ENCODE measurements around the gene SMYD3. TPM values are rescaled to one million over a fixed set of nuclear protein-coding genes. Genes with fewer than 3 reads are reported as not detected.

The SMYD3 gene
- total and polyA plus RNA-seq, 10 of the 15 experiments (the other 5 are each of a cell fraction or from before 2014, with no cell fraction given): 18.3 to 54.0 (median 24.8) TPM

DNA sequence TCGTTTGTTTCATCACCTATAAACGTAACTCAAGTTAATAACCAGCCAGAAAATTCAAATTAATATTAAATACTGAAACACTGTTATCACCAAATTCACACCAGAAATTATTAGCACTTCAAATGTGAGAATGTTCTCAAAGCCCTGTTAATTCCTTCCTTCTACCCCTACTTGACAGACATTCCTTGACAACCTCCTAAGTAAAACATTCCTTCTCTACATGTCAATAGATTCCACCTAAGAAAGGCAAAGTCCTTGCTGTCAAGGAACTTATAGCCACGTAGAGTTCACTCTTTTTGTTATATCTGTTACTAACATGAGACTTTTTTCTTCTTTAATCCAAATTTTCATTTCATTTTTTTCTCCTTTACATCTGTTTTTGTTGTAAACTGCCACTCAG, 441.5 kb downstream of the SMYD3 start:
- Histone ChIP-seq H3K4me1 (ENCODE audit: control insufficient read depth, insufficient read depth, low read length) (no peaks in the 10 kb centered on the region), H3K36me3 (ENCODE audit: control insufficient read depth in 2 of 2, insufficient read depth in 2 of 2, low read length in 1 of 2) (no peaks in the 10 kb centered on the region), H2AFZ (ENCODE audit: control insufficient read depth, low read depth, low read length) (no peak overlapping the region), H3K27me3 (replicated peaks in 1 of 2; ENCODE audit: control insufficient read depth in 2 of 2, insufficient read depth in 2 of 2, low read length in 1 of 2) (no peaks in the 10 kb centered on the region), H3K4me3 (no peak overlapping the region), H3K4me2 (ENCODE audit: control insufficient read depth, insufficient read depth) (no peak overlapping the region), H3K9me3 (replicated peaks; ENCODE audit: control insufficient read depth, insufficient read depth, low read length) (no peaks in the 10 kb centered on the region), H3K79me2 (ENCODE audit: control insufficient read depth, insufficient read depth, low read length) (no peaks in the 10 kb centered on the region), H4K20me1 (ENCODE audit: control insufficient read depth, insufficient read depth) (no peaks in the 10 kb centered on the region), H3K27ac (ENCODE audit: control insufficient read depth, insufficient read depth) (no peak overlapping the region), H3K9ac (ENCODE audit: control insufficient read depth, insufficient read depth, low read length) (no peak overlapping the region)
- no peak for DNase-seq (ENCODE audit: low read depth, low spot score)
- ChIA-PET RAD21 (ENCODE audit: unreplicated experiment) (no interaction called here), SMC1A (ENCODE audit: uncharacterized antibody, unreplicated experiment) (interaction anchor here (1.4 to 1.5 kb wide), 2 partner anchors 9 to 913 kb away, joined by 4 to 5 read pairs; no protein-coding TSS in a partner anchor), POLR2A (no interaction called here), CTCF (interaction anchor here (1.3 kb wide), 1 partner anchor 215 kb away, joined by 3 read pairs; no protein-coding TSS in a partner anchor)
- no peak for ATAC-seq
- no peak for FAIRE-seq
- TF ChIP-seq, protein P1, sequence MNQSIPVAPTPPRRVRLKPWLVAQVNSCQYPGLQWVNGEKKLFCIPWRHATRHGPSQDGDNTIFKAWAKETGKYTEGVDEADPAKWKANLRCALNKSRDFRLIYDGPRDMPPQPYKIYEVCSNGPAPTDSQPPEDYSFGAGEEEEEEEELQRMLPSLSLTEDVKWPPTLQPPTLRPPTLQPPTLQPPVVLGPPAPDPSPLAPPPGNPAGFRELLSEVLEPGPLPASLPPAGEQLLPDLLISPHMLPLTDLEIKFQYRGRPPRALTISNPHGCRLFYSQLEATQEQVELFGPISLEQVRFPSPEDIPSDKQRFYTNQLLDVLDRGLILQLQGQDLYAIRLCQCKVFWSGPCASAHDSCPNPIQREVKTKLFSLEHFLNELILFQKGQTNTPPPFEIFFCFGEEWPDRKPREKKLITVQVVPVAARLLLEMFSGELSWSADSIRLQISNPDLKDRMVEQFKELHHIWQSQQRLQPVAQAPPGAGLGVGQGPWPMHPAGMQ (IDR thresholded peaks at IDR 0.05; ENCODE audit: borderline replicate concordance): no peak
- TF ChIP-seq ZNF24 (IDR thresholded peaks at IDR 0.05): no peak
- TF ChIP-seq, protein P2, sequence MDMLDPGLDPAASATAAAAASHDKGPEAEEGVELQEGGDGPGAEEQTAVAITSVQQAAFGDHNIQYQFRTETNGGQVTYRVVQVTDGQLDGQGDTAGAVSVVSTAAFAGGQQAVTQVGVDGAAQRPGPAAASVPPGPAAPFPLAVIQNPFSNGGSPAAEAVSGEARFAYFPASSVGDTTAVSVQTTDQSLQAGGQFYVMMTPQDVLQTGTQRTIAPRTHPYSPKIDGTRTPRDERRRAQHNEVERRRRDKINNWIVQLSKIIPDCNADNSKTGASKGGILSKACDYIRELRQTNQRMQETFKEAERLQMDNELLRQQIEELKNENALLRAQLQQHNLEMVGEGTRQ (IDR thresholded peaks at IDR 0.05; ENCODE audit: borderline replicate concordance, low read depth, low read length): no peak
- no peak for TF ChIP-seq TCF3 (IDR thresholded peaks at IDR 0.05; ENCODE audit: borderline replicate concordance, insufficient read depth, low read depth, low read length)
- TF ChIP-seq SRF (IDR thresholded peaks at IDR 0.05; ENCODE audit: low read depth in 2 of 2, low read length in 2 of 2): no peak
- no peak for TF ChIP-seq NFYA (IDR thresholded peaks at IDR 0.05; ENCODE audit: borderline replicate concordance, low read depth, low read length)
- TF ChIP-seq YBX1 (IDR thresholded peaks at IDR 0.05): no peak
- no peak for TF ChIP-seq EZH2 (IDR thresholded peaks at IDR 0.05; ENCODE audit: borderline replicate concordance, control insufficient read depth, low read depth, low read length)
- TF ChIP-seq, protein P3, sequence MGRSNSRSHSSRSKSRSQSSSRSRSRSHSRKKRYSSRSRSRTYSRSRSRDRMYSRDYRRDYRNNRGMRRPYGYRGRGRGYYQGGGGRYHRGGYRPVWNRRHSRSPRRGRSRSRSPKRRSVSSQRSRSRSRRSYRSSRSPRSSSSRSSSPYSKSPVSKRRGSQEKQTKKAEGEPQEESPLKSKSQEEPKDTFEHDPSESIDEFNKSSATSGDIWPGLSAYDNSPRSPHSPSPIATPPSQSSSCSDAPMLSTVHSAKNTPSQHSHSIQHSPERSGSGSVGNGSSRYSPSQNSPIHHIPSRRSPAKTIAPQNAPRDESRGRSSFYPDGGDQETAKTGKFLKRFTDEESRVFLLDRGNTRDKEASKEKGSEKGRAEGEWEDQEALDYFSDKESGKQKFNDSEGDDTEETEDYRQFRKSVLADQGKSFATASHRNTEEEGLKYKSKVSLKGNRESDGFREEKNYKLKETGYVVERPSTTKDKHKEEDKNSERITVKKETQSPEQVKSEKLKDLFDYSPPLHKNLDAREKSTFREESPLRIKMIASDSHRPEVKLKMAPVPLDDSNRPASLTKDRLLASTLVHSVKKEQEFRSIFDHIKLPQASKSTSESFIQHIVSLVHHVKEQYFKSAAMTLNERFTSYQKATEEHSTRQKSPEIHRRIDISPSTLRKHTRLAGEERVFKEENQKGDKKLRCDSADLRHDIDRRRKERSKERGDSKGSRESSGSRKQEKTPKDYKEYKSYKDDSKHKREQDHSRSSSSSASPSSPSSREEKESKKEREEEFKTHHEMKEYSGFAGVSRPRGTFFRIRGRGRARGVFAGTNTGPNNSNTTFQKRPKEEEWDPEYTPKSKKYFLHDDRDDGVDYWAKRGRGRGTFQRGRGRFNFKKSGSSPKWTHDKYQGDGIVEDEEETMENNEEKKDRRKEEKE (IDR thresholded peaks at IDR 0.05): no peak
- TF ChIP-seq NFIC (IDR thresholded peaks at IDR 0.05; ENCODE audit: low read depth, low read length): no peak
- no peak for TF ChIP-seq ZSCAN29 (IDR thresholded peaks at IDR 0.05)
- no peak for TF ChIP-seq CREB1 (IDR thresholded peaks at IDR 0.05; ENCODE audit: low read depth)
- TF ChIP-seq, protein P4, sequence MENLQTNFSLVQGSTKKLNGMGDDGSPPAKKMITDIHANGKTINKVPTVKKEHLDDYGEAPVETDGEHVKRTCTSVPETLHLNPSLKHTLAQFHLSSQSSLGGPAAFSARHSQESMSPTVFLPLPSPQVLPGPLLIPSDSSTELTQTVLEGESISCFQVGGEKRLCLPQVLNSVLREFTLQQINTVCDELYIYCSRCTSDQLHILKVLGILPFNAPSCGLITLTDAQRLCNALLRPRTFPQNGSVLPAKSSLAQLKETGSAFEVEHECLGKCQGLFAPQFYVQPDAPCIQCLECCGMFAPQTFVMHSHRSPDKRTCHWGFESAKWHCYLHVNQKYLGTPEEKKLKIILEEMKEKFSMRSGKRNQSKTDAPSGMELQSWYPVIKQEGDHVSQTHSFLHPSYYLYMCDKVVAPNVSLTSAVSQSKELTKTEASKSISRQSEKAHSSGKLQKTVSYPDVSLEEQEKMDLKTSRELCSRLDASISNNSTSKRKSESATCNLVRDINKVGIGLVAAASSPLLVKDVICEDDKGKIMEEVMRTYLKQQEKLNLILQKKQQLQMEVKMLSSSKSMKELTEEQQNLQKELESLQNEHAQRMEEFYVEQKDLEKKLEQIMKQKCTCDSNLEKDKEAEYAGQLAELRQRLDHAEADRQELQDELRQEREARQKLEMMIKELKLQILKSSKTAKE (IDR thresholded peaks at IDR 0.05; ENCODE audit: low read depth, poor library complexity, severe bottlenecking): no peak
- TF ChIP-seq, protein P5, sequence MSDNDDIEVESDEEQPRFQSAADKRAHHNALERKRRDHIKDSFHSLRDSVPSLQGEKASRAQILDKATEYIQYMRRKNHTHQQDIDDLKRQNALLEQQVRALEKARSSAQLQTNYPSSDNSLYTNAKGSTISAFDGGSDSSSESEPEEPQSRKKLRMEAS (IDR thresholded peaks at IDR 0.05; ENCODE audit: low read depth, low read length): no peak
- WGBS (ENCODE audit: insufficient coverage, insufficient replicate concordance, low lambda C conversion rate, missing lambda C conversion rate): 63% methylated on average over 3 of the region's 3 CpGs
- intact Hi-C loops (cut with micrococcal nuclease; ENCODE audit: unreplicated experiment): no loop called here
- BruUV-seq (replicated peaks): no TSS peak
- in situ Hi-C loops (cut with MboI): no loop called here
